ENCODE measurements around the gene ATP8B4. TPM values are rescaled to one million over a fixed set of nuclear protein-coding genes. Genes with fewer than 3 reads are reported as not detected.

ATP8B4 gene
- total RNA-seq, 1 donor from 2014 or later, result 2.5 TPM

- intact Hi-C loops (cut with micrococcal nuclease), result no loop called here
- TF ChIP-seq CTCF (IDR thresholded peaks at IDR 0.05; ENCODE audit: borderline replicate concordance), result no peak
- no peaks in the 10 kb centered on the region for H3K36me3 ChIP-seq
- H3K27ac ChIP-seq (replicated peaks), result peak overlapping the region; percentile 47
- DNase-seq, result peak; percentile 20
- peaks cover 27% of the 10 kb centered on the region for H3K4me1 ChIP-seq
- no peaks in the 10 kb centered on the region for H3K27me3 ChIP-seq (ENCODE audit: low read depth)
- H3K4me3 ChIP-seq, result no peak overlapping the region
- no peaks in the 10 kb centered on the region for H3K9me3 ChIP-seq (replicated peaks)
These were observed 59.1 kb downstream of the ATP8B4 start for GRCh38 chr15:50059883-50060282.

GRCh38 chr15:50059203-50059772, 59.7 kb downstream of the ATP8B4 start:
- Histone ChIP-seq H3K27ac (replicated peaks) (peak overlapping the region; percentile 47), H3K4me1 (peaks cover 27% of the 10 kb centered on the region)
- intact Hi-C loops (cut with micrococcal nuclease), result no loop called here

GRCh38 chr15:50057905-50058639, 61.0 kb downstream of the ATP8B4 start:
- H3K36me3 ChIP-seq, result no peaks in the 10 kb centered on the region
- no peak for DNase-seq
- H3K4me3 ChIP-seq, result no peak overlapping the region
- peak overlapping the region; percentile 31 for H3K27ac ChIP-seq (replicated peaks)
- peaks cover 27% of the 10 kb centered on the region for H3K4me1 ChIP-seq
- no peaks in the 10 kb centered on the region for H3K27me3 ChIP-seq (ENCODE audit: low read depth)
- no peaks in the 10 kb centered on the region for H3K9me3 ChIP-seq (replicated peaks)
- intact Hi-C loops (cut with micrococcal nuclease), result no loop called here
- no peak for TF ChIP-seq CTCF (IDR thresholded peaks at IDR 0.05; ENCODE audit: borderline replicate concordance)

More at GRCh38 chr15:50059203-50059772, 59.7 kb downstream of the ATP8B4 start:
- DNase-seq, result no peak
- Histone ChIP-seq H3K27me3 (ENCODE audit: low read depth) (no peaks in the 10 kb centered on the region), H3K36me3 (no peaks in the 10 kb centered on the region), H3K9me3 (replicated peaks) (no peaks in the 10 kb centered on the region), H3K4me3 (no peak overlapping the region)
- TF ChIP-seq CTCF (IDR thresholded peaks at IDR 0.05; ENCODE audit: borderline replicate concordance), result no peak

GRCh38 chr15:50057196-50057595, 61.8 kb downstream of the ATP8B4 start:
- Histone ChIP-seq H3K27ac (replicated peaks) (peak overlapping the region; percentile 31), H3K4me1 (peaks cover 27% of the 10 kb centered on the region), H3K27me3 (ENCODE audit: low read depth) (no peaks in the 10 kb centered on the region), H3K4me3 (no peak overlapping the region), H3K36me3 (no peaks in the 10 kb centered on the region), H3K9me3 (replicated peaks) (no peaks in the 10 kb centered on the region)
- DNase-seq, result no peak
- no peak for TF ChIP-seq CTCF (IDR thresholded peaks at IDR 0.05; ENCODE audit: borderline replicate concordance)
- intact Hi-C loops (cut with micrococcal nuclease), result no loop called here

GRCh38 chr15:50055750-50056157, 63.3 kb downstream of the ATP8B4 start:
- H3K27ac ChIP-seq (replicated peaks), result peak overlapping the region; percentile 73
- no peaks in the 10 kb centered on the region for H3K27me3 ChIP-seq (ENCODE audit: low read depth)
- H3K9me3 ChIP-seq (replicated peaks), result no peaks in the 10 kb centered on the region
- intact Hi-C loops (cut with micrococcal nuclease), result no loop called here
- H3K4me1 ChIP-seq, result peaks cover 27% of the 10 kb centered on the region
- TF ChIP-seq CTCF (IDR thresholded peaks at IDR 0.05; ENCODE audit: borderline replicate concordance), result no peak
- DNase-seq, result no peak
- no peaks in the 10 kb centered on the region for H3K36me3 ChIP-seq
- H3K4me3 ChIP-seq, result no peak overlapping the region

Measured in left ventricle myocardium inferior (tissue), 1 donor.